Measurements from ENCODE around the gene ASXL1.
"Not testable (repeated sequence)": the region's sequence is repeated elsewhere in the genome, so short reads cannot be mapped to it uniquely, and the experiment has no call there.

The ASXL1 gene

GRCh38 chr20:32354592-32355416 lies 3.3 kb upstream of the ASXL1 start:
- H3K4me1 ChIP-seq (ENCODE audit: insufficient read depth, low read length, severe bottlenecking): peaks cover 69% of the 10 kb centered on the region
- no peaks in the 10 kb centered on the region for H4K20me1 ChIP-seq (ENCODE audit: insufficient read depth, low read length)
- H3K9me3 ChIP-seq (ENCODE audit: low read length): no peaks in the 10 kb centered on the region
- H3K9ac ChIP-seq (ENCODE audit: low read length): peak overlapping the region; percentile 66; the same call in 1 of the 2 replicates
- H3K27me3 ChIP-seq (ENCODE audit: insufficient read depth, low read length): no peaks in the 10 kb centered on the region
- peak overlapping the region; percentile 63 for H3K4me2 ChIP-seq (ENCODE audit: low read length)
- H3K79me2 ChIP-seq (ENCODE audit: insufficient read depth, low read length): peaks cover 10% of the 10 kb centered on the region
- peak overlapping the region; percentile 99 for H3K27ac ChIP-seq (ENCODE audit: low read depth, low read length, poor library complexity, severe bottlenecking)
- H3K9me2 ChIP-seq (ENCODE audit: low read depth, low read length): no peaks in the 10 kb centered on the region
- no peak overlapping the region for H2AFZ ChIP-seq (ENCODE audit: low read length)
- no peak for TF ChIP-seq CTCF (IDR thresholded peaks at IDR 0.05; ENCODE audit: low read length)
- TF ChIP-seq EZH2 (IDR thresholded peaks at IDR 0.05; ENCODE audit: borderline replicate concordance, low read length): no peak
- H3K36me3 ChIP-seq (ENCODE audit: insufficient read depth, low read length): peaks cover 7% of the 10 kb centered on the region; the same call in 1 of the 2 replicates
- peaks cover 12% of the 10 kb centered on the region for H3F3A ChIP-seq (ENCODE audit: insufficient read depth, low read length)
- peak overlapping the region; percentile 36 for H3K4me3 ChIP-seq (ENCODE audit: low read depth, low read length, poor library complexity, severe bottlenecking)

- Histone ChIP-seq H3K9me2 (ENCODE audit: low read depth, low read length) (no peaks in the 10 kb centered on the region), H3K27ac (ENCODE audit: low read depth, low read length, poor library complexity, severe bottlenecking) (peak overlapping the region; percentile 99), H4K20me1 (ENCODE audit: insufficient read depth, low read length) (no peaks in the 10 kb centered on the region), H2AFZ (ENCODE audit: low read length) (no peak overlapping the region), H3K79me2 (ENCODE audit: insufficient read depth, low read length) (peaks cover 17% of the 10 kb centered on the region), H3K4me1 (ENCODE audit: insufficient read depth, low read length, severe bottlenecking) (peaks cover 69% of the 10 kb centered on the region), H3K4me2 (ENCODE audit: low read length) (peak overlapping the region; percentile 63), H3K4me3 (ENCODE audit: low read depth, low read length, poor library complexity, severe bottlenecking) (peak overlapping the region; percentile 36), H3K36me3 (ENCODE audit: insufficient read depth, low read length) (peaks cover 13% of the 10 kb centered on the region; the same call in 1 of the 2 replicates), H3K9ac (ENCODE audit: low read length) (peak overlapping the region; percentile 66), H3F3A (ENCODE audit: insufficient read depth, low read length) (peaks cover 9% of the 10 kb centered on the region; the same call in 1 of the 2 replicates), H3K27me3 (ENCODE audit: insufficient read depth, low read length) (no peaks in the 10 kb centered on the region), H3K9me3 (ENCODE audit: low read length) (no peaks in the 10 kb centered on the region)
- TF ChIP-seq EZH2 (IDR thresholded peaks at IDR 0.05; ENCODE audit: borderline replicate concordance, low read length) (no peak), CTCF (IDR thresholded peaks at IDR 0.05; ENCODE audit: low read length) (no peak)
Measured at GRCh38 chr20:32355417-32355841, 2.7 kb upstream of the ASXL1 start.

GRCh38 chr20:32355907-32356621 lies 2.1 kb upstream of the ASXL1 start:
- peak overlapping the region; percentile 93 for H3K9ac ChIP-seq (ENCODE audit: low read length)
- H3K36me3 ChIP-seq (ENCODE audit: insufficient read depth, low read length): peaks cover 20% of the 10 kb centered on the region
- not testable (repeated sequence) for H2AFZ ChIP-seq (ENCODE audit: low read length); H3K27me3 ChIP-seq (ENCODE audit: insufficient read depth, low read length); H3K9me2 ChIP-seq (ENCODE audit: low read depth, low read length); H3K9me3 ChIP-seq (ENCODE audit: low read length); H4K20me1 ChIP-seq (ENCODE audit: insufficient read depth, low read length); H3F3A ChIP-seq (ENCODE audit: insufficient read depth, low read length)
- peak overlapping the region; percentile 93 for H3K4me2 ChIP-seq (ENCODE audit: low read length)
- peaks cover 69% of the 10 kb centered on the region for H3K4me1 ChIP-seq (ENCODE audit: insufficient read depth, low read length, severe bottlenecking)
- H3K27ac ChIP-seq (ENCODE audit: low read depth, low read length, poor library complexity, severe bottlenecking): peak overlapping the region; percentile 99
- H3K79me2 ChIP-seq (ENCODE audit: insufficient read depth, low read length): peaks cover 23% of the 10 kb centered on the region
- peak overlapping the region; percentile 96 for H3K4me3 ChIP-seq (ENCODE audit: low read depth, low read length, poor library complexity, severe bottlenecking)
